Measurements from ENCODE around the gene RFLNA. TPM values are rescaled to one million over a fixed set of nuclear protein-coding genes. Genes with fewer than 3 reads are reported as not detected.

Gene RFLNA
- total RNA-seq, 2 experiments from 2014 or later: not detected

DNA sequence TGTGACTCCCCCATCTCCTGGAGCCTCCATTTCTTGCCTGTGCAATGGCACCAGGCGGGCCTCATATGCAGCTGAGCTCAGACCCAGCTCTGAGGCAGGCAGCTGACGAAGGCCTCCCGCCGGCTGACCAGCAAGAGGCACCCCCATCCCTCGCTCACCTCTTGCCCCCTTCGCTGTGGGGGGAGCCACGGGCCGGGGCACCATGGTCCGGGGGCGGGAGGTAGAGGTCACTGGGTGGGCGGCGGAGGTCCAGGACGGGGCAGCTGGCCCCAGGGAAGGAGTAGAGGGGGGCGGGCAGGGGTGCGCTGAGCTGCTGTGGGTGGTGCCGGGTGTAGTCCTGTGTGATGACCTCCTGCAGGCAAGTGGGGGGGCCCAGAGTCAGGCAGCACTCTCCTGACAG lies 39.4 kb downstream of the RFLNA start:
- Mint-ChIP-seq H3K4me3 (no peak overlapping the region), H3K4me1 (no peaks in the 10 kb centered on the region), H3K36me3 (ENCODE audit: low read depth) (peaks cover 19% of the 10 kb centered on the region), H3K9me3 (no peaks in the 10 kb centered on the region), H3K27ac (no peak overlapping the region), H3K27me3 (no peaks in the 10 kb centered on the region)
- no peak for DNase-seq
- ChIA-PET CTCF (interaction anchor here (1.6 kb wide), 1 partner anchor 36 kb away, joined by 3 read pairs; no protein-coding TSS in a partner anchor), POLR2A (no interaction called here)

DNA sequence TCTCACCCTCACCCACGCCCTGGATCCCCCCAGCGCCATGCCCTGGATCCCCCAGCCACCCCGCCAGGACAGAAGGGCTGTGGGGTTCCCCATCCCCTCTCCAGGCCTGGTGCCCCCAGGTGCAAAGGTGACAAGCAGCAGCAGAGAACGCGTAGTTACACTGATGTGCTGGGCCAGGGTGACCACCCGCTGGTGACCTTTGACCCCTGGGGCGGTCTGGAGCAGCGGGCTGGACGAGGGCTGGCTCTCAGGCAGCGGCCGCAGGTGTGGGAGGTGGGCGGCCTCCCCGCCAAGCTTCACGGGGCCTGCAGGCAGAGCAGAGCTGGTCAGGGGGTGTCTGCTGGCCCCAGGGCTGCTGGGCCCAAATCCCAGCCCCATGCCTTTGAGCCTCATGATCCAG lies 40.1 kb downstream of the RFLNA start:
- H3K27me3 Mint-ChIP-seq: no peaks in the 10 kb centered on the region
- H3K4me3 Mint-ChIP-seq: no peak overlapping the region
- no peak for DNase-seq
- CTCF ChIA-PET: no interaction called here
- H3K9me3 Mint-ChIP-seq: no peaks in the 10 kb centered on the region
- H3K27ac Mint-ChIP-seq: no peak overlapping the region
- no peaks in the 10 kb centered on the region for H3K4me1 Mint-ChIP-seq
- POLR2A ChIA-PET: no interaction called here
- H3K36me3 Mint-ChIP-seq (ENCODE audit: low read depth): peaks cover 19% of the 10 kb centered on the region

DNA sequence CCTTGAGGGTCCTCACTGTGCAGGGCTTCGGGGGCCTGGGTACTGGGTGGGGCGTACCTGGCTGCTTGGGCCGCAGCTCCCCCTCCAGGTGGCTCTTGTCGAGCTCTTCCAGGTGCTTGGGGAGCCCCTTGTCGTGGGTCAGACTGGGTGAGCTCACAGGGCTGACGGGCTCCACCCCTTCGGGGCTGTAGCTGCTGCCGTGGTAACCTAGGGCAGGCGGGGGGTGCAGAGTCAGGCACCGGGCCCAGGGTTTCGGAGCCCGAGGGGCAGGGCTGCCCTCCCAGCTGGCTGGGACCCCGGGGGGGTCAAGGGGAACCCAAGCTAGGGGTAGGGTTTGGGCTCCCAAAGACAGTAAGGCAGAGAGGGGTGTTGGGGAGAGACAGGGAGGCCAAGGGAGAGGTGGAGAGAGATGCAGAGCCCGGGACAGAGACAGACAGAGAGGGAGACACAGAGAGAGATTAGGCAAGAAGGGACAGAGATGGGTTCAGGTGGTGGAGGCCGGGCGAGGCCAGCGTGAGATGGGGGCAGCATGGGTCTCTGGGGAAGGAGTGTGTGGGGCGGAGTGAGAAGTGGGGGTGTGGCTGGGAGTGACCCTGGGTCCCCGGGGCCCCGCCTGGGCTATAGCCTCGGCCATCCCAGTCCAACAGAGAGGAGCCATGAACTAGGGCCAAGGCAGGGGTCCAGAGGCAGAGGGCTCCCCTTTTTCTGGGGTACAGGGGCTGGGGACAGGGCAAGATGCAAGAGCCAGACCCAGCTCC lies 40.7 kb downstream of the RFLNA start:
- no peak overlapping the region for H3K27ac Mint-ChIP-seq
- H3K4me1 Mint-ChIP-seq: no peaks in the 10 kb centered on the region
- POLR2A ChIA-PET: no interaction called here
- CTCF ChIA-PET: no interaction called here
- no peak overlapping the region for H3K4me3 Mint-ChIP-seq
- no peak for DNase-seq
- H3K9me3 Mint-ChIP-seq: no peaks in the 10 kb centered on the region
- no peaks in the 10 kb centered on the region for H3K27me3 Mint-ChIP-seq
- H3K36me3 Mint-ChIP-seq (ENCODE audit: low read depth): peaks cover 19% of the 10 kb centered on the region

DNA sequence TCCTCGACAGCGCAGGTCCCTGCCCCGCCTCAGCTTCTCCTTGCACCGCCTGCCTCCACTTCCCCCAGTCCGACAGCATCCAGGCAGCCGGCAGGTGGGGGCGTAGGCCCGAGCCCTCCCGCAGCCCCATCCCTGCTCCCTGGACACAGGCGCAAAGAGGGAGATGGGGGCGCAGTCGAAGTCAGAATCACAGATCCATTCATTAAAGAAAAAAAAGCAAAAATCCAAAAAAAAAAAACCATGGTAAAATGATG lies 41.2 kb downstream of the RFLNA start:
- no peaks in the 10 kb centered on the region for H3K9me3 Mint-ChIP-seq
- CTCF ChIA-PET: no interaction called here
- POLR2A ChIA-PET: no interaction called here
- no peak overlapping the region for H3K27ac Mint-ChIP-seq
- no peak overlapping the region for H3K4me3 Mint-ChIP-seq
- H3K36me3 Mint-ChIP-seq (ENCODE audit: low read depth): peaks cover 23% of the 10 kb centered on the region
- H3K27me3 Mint-ChIP-seq: no peaks in the 10 kb centered on the region
- no peak for DNase-seq
- no peaks in the 10 kb centered on the region for H3K4me1 Mint-ChIP-seq

DNA sequence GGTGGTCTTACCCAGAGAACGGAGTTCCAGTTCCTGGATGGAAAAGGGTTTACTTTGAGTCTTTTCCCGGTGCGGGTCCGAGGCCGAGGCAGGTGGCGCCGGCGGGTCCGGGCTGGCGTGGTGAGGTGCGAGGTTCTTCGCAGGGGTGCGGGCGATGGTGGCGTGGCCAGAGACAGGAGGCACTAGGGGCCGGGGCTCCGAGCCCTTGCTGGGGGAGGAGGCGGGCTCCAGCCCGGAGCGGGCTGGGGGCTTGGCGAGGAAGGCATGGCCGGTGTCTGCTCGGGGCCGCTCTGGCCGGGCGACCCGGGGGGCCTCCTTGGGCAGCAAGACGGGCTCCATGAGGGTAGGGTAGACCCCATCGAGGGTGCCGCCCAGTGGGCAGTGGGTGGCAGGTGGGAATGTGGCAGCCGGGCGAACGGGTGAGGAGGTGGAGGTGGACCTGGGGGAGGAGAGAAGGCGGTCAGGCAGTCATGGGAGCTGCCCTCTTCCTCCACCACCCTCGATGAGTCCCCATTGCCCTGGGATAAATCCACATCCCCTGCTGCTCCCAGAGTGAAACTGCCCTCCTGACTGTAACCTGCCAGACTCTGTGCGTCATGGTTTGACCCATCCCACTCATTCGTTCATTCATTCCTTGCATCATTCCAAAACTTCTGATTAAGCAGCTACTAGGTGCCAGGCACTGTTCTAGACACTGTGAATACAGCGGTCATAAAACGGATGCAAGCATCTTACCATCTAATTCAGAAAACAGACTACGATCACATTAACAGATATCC lies 42.0 kb downstream of the RFLNA start:
- H3K4me3 Mint-ChIP-seq: no peak overlapping the region
- H3K4me1 Mint-ChIP-seq: no peaks in the 10 kb centered on the region
- H3K27ac Mint-ChIP-seq: no peak overlapping the region
- POLR2A ChIA-PET: no interaction called here
- no peaks in the 10 kb centered on the region for H3K27me3 Mint-ChIP-seq
- peaks cover 25% of the 10 kb centered on the region for H3K36me3 Mint-ChIP-seq (ENCODE audit: low read depth)
- DNase-seq: no peak
- CTCF ChIA-PET: no interaction called here
- no peaks in the 10 kb centered on the region for H3K9me3 Mint-ChIP-seq

DNA sequence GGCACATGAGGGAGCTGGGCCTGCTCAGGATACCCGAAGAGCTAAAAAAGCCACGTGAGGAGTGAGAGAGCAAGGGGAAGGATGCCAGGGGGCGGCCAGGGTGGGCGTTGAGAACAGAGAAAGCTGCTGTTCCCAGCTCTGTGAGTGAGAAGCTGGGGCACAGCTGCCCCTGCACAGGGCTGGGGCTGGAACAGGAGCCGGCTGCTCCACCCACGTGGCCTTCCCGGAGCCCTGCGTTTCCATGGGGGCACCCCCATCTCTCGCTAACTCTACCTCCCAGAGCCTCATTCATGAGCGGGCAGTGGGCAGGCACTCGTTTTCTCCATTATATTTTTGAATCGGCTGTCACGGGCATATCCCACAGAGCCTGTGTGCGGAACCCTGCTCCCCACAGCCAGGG lies 42.7 kb downstream of the RFLNA start:
- CTCF ChIA-PET: no interaction called here
- H3K4me1 Mint-ChIP-seq: no peaks in the 10 kb centered on the region
- H3K9me3 Mint-ChIP-seq: no peaks in the 10 kb centered on the region
- POLR2A ChIA-PET: no interaction called here
- DNase-seq: no peak
- no peak overlapping the region for H3K4me3 Mint-ChIP-seq
- peaks cover 26% of the 10 kb centered on the region for H3K36me3 Mint-ChIP-seq (ENCODE audit: low read depth)
- no peaks in the 10 kb centered on the region for H3K27me3 Mint-ChIP-seq
- no peak overlapping the region for H3K27ac Mint-ChIP-seq

DNA sequence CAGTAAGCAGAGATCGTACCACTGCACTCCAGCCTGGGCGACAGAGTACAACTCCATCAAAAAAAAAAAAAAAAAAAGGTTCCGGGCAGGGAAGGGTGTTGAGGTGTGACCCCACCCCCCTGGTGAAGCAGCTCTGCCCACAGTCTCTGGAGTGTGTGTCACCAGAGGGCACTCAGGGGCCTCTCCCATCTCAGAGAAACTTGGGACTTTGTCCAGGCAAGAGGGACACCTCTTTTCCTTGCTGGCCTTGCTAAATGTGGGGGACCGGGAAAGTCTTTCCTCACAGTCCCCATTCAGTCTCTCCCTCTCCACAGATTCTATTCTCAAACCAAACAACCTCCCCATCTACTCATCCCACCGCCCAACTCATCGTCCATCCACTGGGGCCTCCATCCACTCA lies 43.6 kb downstream of the RFLNA start:
- H3K4me1 Mint-ChIP-seq: no peaks in the 10 kb centered on the region

DNA sequence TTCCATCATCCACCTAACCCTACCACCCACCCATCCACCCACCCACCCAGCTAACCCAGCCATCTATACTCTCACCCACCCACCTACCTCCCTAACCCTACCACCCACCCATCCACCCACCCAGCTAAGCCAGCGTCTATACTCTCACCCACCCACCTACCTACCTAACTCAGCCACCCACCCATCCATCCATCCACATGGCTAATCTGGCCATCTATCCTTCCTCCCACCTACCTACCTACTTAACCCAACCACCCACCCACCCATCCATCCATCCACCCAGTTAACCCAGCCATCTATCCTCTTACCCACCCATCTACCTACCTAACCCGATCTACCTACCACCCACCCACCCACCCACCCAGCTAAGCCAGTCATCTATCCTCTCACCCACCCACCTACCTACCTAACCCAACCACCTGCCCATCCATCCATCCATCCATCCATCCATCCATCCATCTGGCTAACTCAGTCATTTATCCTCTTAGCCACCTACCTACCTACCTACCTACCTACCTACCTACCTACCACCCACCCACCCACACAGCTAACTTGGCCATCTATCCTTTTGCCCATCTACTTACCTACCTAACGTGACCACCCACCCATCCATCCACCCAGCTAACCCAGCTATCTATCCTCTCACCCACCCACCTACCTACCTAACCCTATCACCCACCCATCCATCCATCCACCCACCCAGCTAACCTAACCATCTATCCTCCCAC lies 44.1 kb downstream of the RFLNA start:
- Mint-ChIP-seq H3K4me3 (no peak overlapping the region), H3K27me3 (no peaks in the 10 kb centered on the region), H3K36me3 (ENCODE audit: low read depth) (peaks cover 33% of the 10 kb centered on the region), H3K9me3 (no peaks in the 10 kb centered on the region), H3K4me1 (no peaks in the 10 kb centered on the region), H3K27ac (no peak overlapping the region)
- DNase-seq: no peak
- POLR2A ChIA-PET: no interaction called here
- CTCF ChIA-PET: no interaction called here

More for the DNA sequence above, 43.6 kb downstream of the RFLNA start:
- CTCF ChIA-PET: no interaction called here
- no peak for DNase-seq
- no peaks in the 10 kb centered on the region for H3K9me3 Mint-ChIP-seq
- no peak overlapping the region for H3K4me3 Mint-ChIP-seq
- POLR2A ChIA-PET: no interaction called here
- H3K27me3 Mint-ChIP-seq: no peaks in the 10 kb centered on the region
- no peak overlapping the region for H3K27ac Mint-ChIP-seq
- H3K36me3 Mint-ChIP-seq (ENCODE audit: low read depth): peaks cover 33% of the 10 kb centered on the region

DNA sequence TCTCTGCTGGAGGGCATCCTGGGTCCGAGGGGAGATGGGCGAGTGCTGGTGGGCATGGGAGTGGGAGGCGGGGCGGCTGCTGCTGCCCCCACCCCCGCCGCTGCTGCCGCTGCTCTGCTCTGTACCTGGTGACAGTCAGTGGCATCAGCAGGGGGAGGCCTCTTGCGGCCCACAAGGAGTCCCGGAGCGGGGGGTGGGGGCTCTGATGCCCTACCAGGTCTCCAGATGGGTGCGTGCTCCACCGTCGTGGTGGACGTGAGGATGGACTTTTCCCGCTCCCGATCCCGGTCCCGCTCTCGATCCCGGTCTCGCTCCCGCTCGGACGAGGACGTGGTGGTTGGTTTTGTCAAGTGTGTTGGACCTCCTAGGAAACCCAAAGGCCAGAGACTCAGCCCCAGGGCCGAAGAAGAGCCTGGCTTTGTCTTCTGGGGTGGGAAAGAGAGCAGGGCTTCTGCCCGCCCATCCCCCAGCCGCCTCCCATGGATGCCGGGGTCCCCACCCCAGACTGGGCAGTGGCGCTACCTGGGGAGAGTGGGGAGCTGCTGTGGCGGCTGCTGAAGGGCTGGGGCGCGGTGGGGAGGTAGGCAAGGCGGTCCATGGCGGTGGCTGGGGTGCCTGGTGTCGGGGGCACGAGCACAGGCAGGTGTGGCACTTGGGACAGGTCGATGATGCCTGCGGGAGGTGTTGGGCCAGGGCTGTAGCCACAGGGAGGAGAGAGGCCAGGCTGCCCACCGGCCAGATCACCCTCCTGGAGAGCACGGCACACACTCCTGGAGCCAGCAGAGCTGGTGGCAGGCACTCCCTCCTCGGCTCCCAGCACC lies 45.4 kb downstream of the RFLNA start:
- CTCF ChIA-PET: interaction anchor here (1.1 kb wide), 1 partner anchor 394 kb away, joined by 4 read pairs; no protein-coding TSS in a partner anchor
- Mint-ChIP-seq H3K36me3 (ENCODE audit: low read depth) (peaks cover 36% of the 10 kb centered on the region), H3K27me3 (no peaks in the 10 kb centered on the region), H3K4me1 (no peaks in the 10 kb centered on the region), H3K27ac (no peak overlapping the region), H3K9me3 (no peaks in the 10 kb centered on the region), H3K4me3 (no peak overlapping the region)
- POLR2A ChIA-PET: no interaction called here
- DNase-seq: no peak

DNA sequence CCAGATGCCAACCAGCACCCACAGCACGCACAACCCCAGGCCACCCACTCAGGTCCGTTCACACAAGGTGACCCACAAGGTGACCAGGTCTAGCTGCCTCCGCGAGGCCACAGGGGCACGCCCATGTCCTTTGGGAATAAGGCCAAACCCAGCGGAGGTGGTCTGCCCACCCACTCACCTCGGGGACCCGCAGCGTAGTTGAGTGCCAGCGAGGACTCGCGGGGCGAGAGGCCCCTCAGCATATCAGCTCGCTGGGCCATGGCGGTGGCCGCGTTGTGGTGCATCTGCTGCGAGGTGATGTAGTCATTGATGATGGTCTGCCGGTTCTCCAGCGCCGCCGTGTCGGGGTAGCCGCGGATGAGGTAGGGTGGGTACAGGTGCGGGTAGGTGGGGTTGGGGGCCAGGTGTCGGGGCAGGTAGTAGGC lies 46.8 kb downstream of the RFLNA start:
- Mint-ChIP-seq H3K4me1 (no peaks in the 10 kb centered on the region), H3K9me3 (no peaks in the 10 kb centered on the region), H3K27ac (no peak overlapping the region), H3K4me3 (no peak overlapping the region), H3K36me3 (ENCODE audit: low read depth) (peaks cover 32% of the 10 kb centered on the region), H3K27me3 (no peaks in the 10 kb centered on the region)
- ChIA-PET CTCF (interaction anchor here (0.6 to 1.1 kb wide), 2 partner anchors 160 to 393 kb away, joined by 3 to 4 read pairs; no protein-coding TSS in a partner anchor), POLR2A (no interaction called here)
- DNase-seq: no peak

DNA sequence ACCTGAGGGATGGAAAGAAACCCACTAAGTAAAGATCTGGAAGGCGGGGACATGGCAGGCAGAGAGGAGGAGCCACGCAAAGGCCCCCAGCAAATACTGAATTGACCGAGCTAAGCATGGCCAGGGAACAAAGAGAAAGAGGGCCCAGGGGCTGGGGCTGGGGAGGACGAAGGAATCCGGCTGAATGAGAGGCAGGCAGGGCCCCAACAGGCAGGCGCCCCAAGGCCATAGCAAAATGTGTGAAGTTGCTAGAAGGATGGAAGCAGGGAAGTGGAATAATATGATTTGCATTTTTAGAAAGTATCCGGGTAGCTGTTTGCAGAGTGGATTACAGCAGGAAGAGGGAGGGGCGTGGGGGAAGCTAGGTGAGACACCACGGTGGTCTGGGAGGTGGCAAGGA lies 49.1 kb downstream of the RFLNA start:
- no peaks in the 10 kb centered on the region for H3K9me3 Mint-ChIP-seq
- H3K36me3 Mint-ChIP-seq (ENCODE audit: low read depth): peaks cover 29% of the 10 kb centered on the region
- DNase-seq: no peak
- ChIA-PET CTCF (no interaction called here), POLR2A (no interaction called here)
- no peak overlapping the region for H3K27ac Mint-ChIP-seq
- H3K4me1 Mint-ChIP-seq: no peaks in the 10 kb centered on the region
- H3K4me3 Mint-ChIP-seq: no peak overlapping the region
- H3K27me3 Mint-ChIP-seq: no peaks in the 10 kb centered on the region

DNA sequence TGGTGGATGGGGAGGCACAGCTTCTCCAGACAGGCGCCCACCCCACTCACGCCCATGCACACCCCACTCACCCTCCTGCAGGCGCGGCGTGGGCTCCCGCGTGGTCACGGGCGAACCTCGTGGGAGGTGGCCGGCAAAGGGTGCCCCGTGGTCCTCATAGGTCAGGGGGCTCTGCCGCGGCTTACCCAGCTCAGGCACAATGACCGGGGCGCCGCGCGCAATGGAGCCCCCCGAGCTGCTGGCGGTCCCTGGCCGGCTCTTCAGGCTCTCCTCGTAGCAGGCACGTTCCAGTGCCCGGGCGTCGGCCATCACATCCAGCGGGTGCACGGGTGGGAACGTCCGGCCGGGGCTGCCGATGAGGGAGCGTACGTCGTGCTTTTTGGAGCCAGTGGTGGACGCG lies 49.6 kb downstream of the RFLNA start:
- ChIA-PET CTCF (no interaction called here), POLR2A (no interaction called here)
- no peaks in the 10 kb centered on the region for H3K4me1 Mint-ChIP-seq
- H3K36me3 Mint-ChIP-seq (ENCODE audit: low read depth): peaks cover 29% of the 10 kb centered on the region
- H3K4me3 Mint-ChIP-seq: no peak overlapping the region
- no peak overlapping the region for H3K27ac Mint-ChIP-seq
- H3K9me3 Mint-ChIP-seq: no peaks in the 10 kb centered on the region
- DNase-seq: no peak
- no peaks in the 10 kb centered on the region for H3K27me3 Mint-ChIP-seq

DNA sequence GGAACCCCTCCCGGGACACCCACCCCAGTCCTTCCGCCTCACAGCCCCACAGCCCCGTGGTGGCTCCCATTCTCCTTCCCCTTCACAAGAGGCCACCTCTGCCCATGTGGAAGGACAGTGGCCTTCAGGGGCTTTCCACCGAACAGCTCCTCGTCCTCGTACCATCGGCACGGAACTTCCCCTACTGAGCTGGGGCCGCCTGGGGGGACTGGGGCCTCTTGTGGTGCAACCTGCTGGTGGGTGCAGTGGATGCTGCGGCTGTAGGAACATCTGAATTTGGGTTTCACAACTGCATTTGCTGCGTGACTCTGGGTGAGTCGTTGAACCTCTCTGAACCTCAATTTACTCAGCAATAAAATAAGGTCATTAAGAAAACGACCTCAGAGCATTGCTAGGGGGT lies 50.9 kb downstream of the RFLNA start:
- no peak overlapping the region for H3K27ac Mint-ChIP-seq
- CTCF ChIA-PET: no interaction called here

More for the DNA sequence above, 50.9 kb downstream of the RFLNA start:
- Mint-ChIP-seq H3K9me3 (no peaks in the 10 kb centered on the region), H3K4me1 (no peaks in the 10 kb centered on the region), H3K4me3 (no peak overlapping the region), H3K27me3 (no peaks in the 10 kb centered on the region), H3K36me3 (ENCODE audit: low read depth) (peaks cover 28% of the 10 kb centered on the region)
- POLR2A ChIA-PET: no interaction called here
- no peak for DNase-seq

Measured in activated CD4-positive, alpha-beta T cell treated with anti-CD3 and anti-CD28 coated beads, Interleukin-2, amount 10 ng/mL, durations not matched to agents 7 days and 5 days (primary cell).